Testis (tissue), 2 donors: ENCODE data around the gene KRT35.

Source experiments
- CTCF ChIP-seq, 3 experiments: fragments of 450-650 bp in 2 of 3; fragments of 200-600 bp in 1 of 3; sonication (generic) in 1 of 3; IDR thresholded peaks; one replicate each; pipeline ENCODE4 v1.5.1; 2016 to 2019; ENCODE audit warnings: antibody characterized with exemption in 3 of 3, mild to moderate bottlenecking in 2 of 3, moderate library complexity in 1 of 3
- POLR2A ChIP-seq: fragments of 450-650 bp; IDR thresholded peaks from one replicate; pipeline ENCODE4 v1.6.1; 2017; ENCODE audit warnings: antibody characterized with exemption, mild to moderate bottlenecking, moderate library complexity

GRCh38 chr17:41524261-41524660, 43.3 kb upstream of the KRT35 start:
- TF ChIP-seq CTCF (IDR thresholded peaks at IDR 0.05) (no peak), POLR2A (no peak)
